Measurements from ENCODE around the gene MORN2.

Gene MORN2

GRCh38 chr2:38873763-38874162 is 2.0 kb upstream of the MORN2 start:
- Mint-ChIP-seq H3K9me3 (peaks cover 28% of the 10 kb centered on the region), H3K36me3 (ENCODE audit: low read depth) (peaks cover 20% of the 10 kb centered on the region), H3K4me3 (no peak overlapping the region), H3K4me1 (ENCODE audit: low read depth) (peaks cover 15% of the 10 kb centered on the region), H3K27ac (no peak overlapping the region), H3K27me3 (ENCODE audit: low read depth) (no peaks in the 10 kb centered on the region)

DNA sequence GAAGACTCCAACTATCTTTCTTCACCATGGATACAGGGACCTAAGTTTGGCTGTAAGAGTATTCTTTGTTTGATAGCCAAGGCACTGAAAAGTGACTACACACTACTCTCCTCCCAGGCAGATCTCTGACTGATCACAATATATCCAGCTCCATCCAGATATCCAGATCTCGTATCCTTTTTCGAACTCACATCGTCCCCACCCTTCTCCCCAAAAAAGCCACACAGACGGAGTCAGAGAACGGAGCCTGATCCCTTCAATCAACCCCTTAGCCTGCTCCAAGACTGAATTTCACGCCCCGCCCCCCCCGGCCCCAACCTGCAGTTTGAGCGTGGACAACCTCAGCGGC is 575 bp upstream of the MORN2 start:
- Mint-ChIP-seq H3K9me3 (peaks cover 15% of the 10 kb centered on the region), H3K27me3 (ENCODE audit: low read depth) (no peaks in the 10 kb centered on the region), H3K4me1 (ENCODE audit: low read depth) (peaks cover 15% of the 10 kb centered on the region), H3K36me3 (ENCODE audit: low read depth) (peaks cover 13% of the 10 kb centered on the region), H3K27ac (peak overlapping the region; percentile 96), H3K4me3 (peak overlapping the region; percentile 96)

DNA sequence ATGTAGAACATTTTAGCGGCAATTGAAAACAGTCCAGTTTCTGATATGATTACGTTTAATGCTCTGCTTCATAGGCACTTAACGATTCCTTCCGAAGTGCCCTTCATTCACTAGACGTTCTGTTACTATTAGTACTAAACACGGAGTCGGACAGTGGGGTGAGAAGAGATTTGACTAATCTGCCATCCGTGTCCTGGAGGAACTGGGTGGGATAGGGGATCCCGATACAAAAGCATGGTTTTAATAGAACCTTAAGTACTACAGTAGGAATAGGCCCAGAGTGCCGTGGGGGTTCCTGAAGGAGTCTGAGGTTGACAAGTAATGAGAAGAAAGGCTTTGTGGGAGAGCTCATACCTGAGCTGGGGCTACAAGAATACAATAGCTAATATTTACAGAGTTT is 631 bp downstream of the MORN2 start:
- peaks cover 11% of the 10 kb centered on the region for H3K9me3 Mint-ChIP-seq
- H3K27ac Mint-ChIP-seq = peak overlapping the region; percentile 96
- H3K36me3 Mint-ChIP-seq (ENCODE audit: low read depth) = peaks cover 10% of the 10 kb centered on the region
- H3K4me1 Mint-ChIP-seq (ENCODE audit: low read depth) = peaks cover 15% of the 10 kb centered on the region
- peak overlapping the region; percentile 96 for H3K4me3 Mint-ChIP-seq
- no peaks in the 10 kb centered on the region for H3K27me3 Mint-ChIP-seq (ENCODE audit: low read depth)

DNA sequence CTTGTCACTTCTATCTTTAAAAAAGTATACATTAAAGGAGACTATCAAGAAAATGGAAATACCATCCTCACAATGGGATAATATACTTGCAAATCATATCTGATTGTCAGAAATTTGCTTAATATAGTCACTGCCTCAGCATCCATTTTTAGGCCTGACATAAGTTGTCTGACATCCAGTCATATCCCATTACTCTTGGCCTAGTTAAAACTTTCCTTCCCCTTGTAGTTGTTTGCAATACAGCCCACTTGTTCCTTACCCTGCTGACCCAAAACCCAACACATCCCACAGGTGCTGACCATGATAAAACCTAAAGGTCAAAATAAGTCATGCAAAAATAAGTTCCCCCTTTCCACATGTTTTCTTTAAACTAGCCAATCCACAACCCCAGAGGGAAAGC is 10.3 kb downstream of the MORN2 start:
- Mint-ChIP-seq H3K27me3 (ENCODE audit: low read depth) (peaks cover 14% of the 10 kb centered on the region), H3K27ac (no peak overlapping the region), H3K9me3 (no peaks in the 10 kb centered on the region), H3K36me3 (ENCODE audit: low read depth) (no peaks in the 10 kb centered on the region), H3K4me3 (no peak overlapping the region), H3K4me1 (ENCODE audit: low read depth) (no peaks in the 10 kb centered on the region)

DNA sequence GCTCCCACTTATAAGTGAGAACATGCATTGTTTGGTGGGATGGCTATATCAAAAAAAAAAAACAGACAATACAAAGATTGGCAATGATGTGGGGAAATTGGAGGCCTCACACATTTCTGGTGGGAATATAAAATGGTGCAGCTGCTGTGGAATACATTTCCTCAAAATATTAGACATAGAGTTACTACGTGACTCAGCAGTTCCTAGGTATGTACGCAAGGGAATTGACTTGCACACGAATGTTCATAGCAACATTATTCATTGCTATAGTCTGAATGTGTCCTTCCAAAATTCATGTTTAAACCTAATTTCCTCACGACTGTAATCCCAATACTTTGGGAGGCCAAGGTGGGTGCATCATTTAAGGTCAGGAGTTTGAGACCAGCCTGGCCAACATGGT is 11.6 kb downstream of the MORN2 start:
- no peaks in the 10 kb centered on the region for H3K9me3 Mint-ChIP-seq
- no peaks in the 10 kb centered on the region for H3K36me3 Mint-ChIP-seq (ENCODE audit: low read depth)
- H3K4me1 Mint-ChIP-seq (ENCODE audit: low read depth) = no peaks in the 10 kb centered on the region
- H3K27me3 Mint-ChIP-seq (ENCODE audit: low read depth) = peaks cover 20% of the 10 kb centered on the region
- no peak overlapping the region for H3K4me3 Mint-ChIP-seq
- no peak overlapping the region for H3K27ac Mint-ChIP-seq

GRCh38 chr2:38887902-38888554 is 12.3 kb downstream of the MORN2 start:
- H3K4me3 Mint-ChIP-seq = no peak overlapping the region
- H3K9me3 Mint-ChIP-seq = no peaks in the 10 kb centered on the region
- no peaks in the 10 kb centered on the region for H3K36me3 Mint-ChIP-seq (ENCODE audit: low read depth)
- H3K27ac Mint-ChIP-seq = no peak overlapping the region
- H3K27me3 Mint-ChIP-seq (ENCODE audit: low read depth) = peaks cover 20% of the 10 kb centered on the region
- H3K4me1 Mint-ChIP-seq (ENCODE audit: low read depth) = no peaks in the 10 kb centered on the region

GRCh38 chr2:38889045-38889444 is 13.3 kb downstream of the MORN2 start:
- H3K36me3 Mint-ChIP-seq (ENCODE audit: low read depth) = no peaks in the 10 kb centered on the region
- no peaks in the 10 kb centered on the region for H3K9me3 Mint-ChIP-seq
- no peak overlapping the region for H3K27ac Mint-ChIP-seq
- H3K4me3 Mint-ChIP-seq = no peak overlapping the region
- H3K4me1 Mint-ChIP-seq (ENCODE audit: low read depth) = no peaks in the 10 kb centered on the region
- peaks cover 20% of the 10 kb centered on the region for H3K27me3 Mint-ChIP-seq (ENCODE audit: low read depth)

DNA sequence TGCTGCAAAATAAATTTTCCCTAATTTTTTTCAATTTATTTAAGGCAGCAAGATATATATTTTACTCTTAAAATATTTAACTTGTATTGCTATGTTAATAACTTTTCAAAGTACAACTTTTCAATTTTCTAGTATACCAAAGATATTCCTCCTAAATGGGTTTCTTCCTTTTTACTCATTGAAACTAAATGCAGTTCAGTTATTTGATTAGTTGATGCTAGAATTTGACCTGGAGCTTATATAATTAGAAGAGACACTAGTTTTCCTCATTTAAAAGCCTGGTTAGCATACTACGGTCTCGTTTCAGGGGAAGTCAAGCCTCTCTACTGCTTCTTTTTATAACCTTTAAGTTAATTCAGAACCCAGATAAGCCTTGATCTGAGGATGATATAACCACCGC is 13.8 kb downstream of the MORN2 start, which contains the start of gene ARHGEF33:
Gene ARHGEF33 (plus strand): TSS at position 301 of the 400 bp plus-strand sequence. CDS start 29,573 bp downstream, outside the sequence.
- H3K9me3 Mint-ChIP-seq = no peaks in the 10 kb centered on the region
- H3K36me3 Mint-ChIP-seq (ENCODE audit: low read depth) = no peaks in the 10 kb centered on the region
- H3K27me3 Mint-ChIP-seq (ENCODE audit: low read depth) = peaks cover 20% of the 10 kb centered on the region
- no peak within 1 kb of the TSS for H3K4me3 Mint-ChIP-seq
- no peak within 1 kb of the TSS for H3K27ac Mint-ChIP-seq
- no peaks in the 10 kb centered on the region for H3K4me1 Mint-ChIP-seq (ENCODE audit: low read depth)

- Mint-ChIP-seq H3K4me3 (no peak overlapping the region), H3K27me3 (ENCODE audit: low read depth) (peaks cover 30% of the 10 kb centered on the region), H3K36me3 (ENCODE audit: low read depth) (no peaks in the 10 kb centered on the region), H3K4me1 (ENCODE audit: low read depth) (no peaks in the 10 kb centered on the region), H3K27ac (no peak overlapping the region), H3K9me3 (no peaks in the 10 kb centered on the region)
These were observed 17.0 kb downstream of the MORN2 start for GRCh38 chr2:38892819-38893218.

GRCh38 chr2:38898256-38898655 is 22.5 kb downstream of the MORN2 start:
- H3K9me3 Mint-ChIP-seq = no peaks in the 10 kb centered on the region

GRCh38 chr2:38900726-38901125 is 24.9 kb downstream of the MORN2 start:
- H3K4me3 Mint-ChIP-seq = no peak overlapping the region
- no peaks in the 10 kb centered on the region for H3K36me3 Mint-ChIP-seq (ENCODE audit: low read depth)
- H3K9me3 Mint-ChIP-seq = no peaks in the 10 kb centered on the region
- no peak overlapping the region for H3K27ac Mint-ChIP-seq
- H3K4me1 Mint-ChIP-seq (ENCODE audit: low read depth) = no peaks in the 10 kb centered on the region
- H3K27me3 Mint-ChIP-seq (ENCODE audit: low read depth) = peaks cover 15% of the 10 kb centered on the region

More at GRCh38 chr2:38898256-38898655, 22.5 kb downstream of the MORN2 start:
- peaks cover 15% of the 10 kb centered on the region for H3K27me3 Mint-ChIP-seq (ENCODE audit: low read depth)
- no peaks in the 10 kb centered on the region for H3K4me1 Mint-ChIP-seq (ENCODE audit: low read depth)
- no peak overlapping the region for H3K27ac Mint-ChIP-seq
- no peaks in the 10 kb centered on the region for H3K36me3 Mint-ChIP-seq (ENCODE audit: low read depth)
- no peak overlapping the region for H3K4me3 Mint-ChIP-seq

DNA sequence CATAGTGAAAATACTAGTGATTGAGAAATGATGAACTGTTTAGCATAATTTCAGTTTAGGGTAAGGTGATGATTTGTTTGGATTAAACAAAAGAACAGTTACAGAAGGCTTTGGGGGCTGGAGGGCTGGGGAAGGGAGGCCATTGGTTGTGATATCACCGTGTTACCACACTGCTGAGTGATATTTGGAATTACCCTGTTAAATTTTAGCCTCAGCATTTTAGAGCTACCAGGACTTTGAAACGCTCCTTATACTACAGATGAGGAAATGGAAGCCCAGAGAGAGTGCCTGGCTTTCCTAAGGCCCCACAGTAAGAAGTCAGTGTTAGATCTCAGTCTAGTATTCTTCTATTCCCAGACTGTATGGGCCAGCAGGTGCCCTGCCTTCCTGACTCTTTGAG is 29.5 kb downstream of the MORN2 start:
- H3K27me3 Mint-ChIP-seq (ENCODE audit: low read depth) = peaks cover 2% of the 10 kb centered on the region
- H3K36me3 Mint-ChIP-seq (ENCODE audit: low read depth) = no peaks in the 10 kb centered on the region
- H3K27ac Mint-ChIP-seq = no peak overlapping the region
- H3K4me1 Mint-ChIP-seq (ENCODE audit: low read depth) = peaks cover 11% of the 10 kb centered on the region
- no peaks in the 10 kb centered on the region for H3K9me3 Mint-ChIP-seq
- no peak overlapping the region for H3K4me3 Mint-ChIP-seq

- no peaks in the 10 kb centered on the region for H3K27me3 Mint-ChIP-seq (ENCODE audit: low read depth)
- H3K4me1 Mint-ChIP-seq (ENCODE audit: low read depth) = peaks cover 11% of the 10 kb centered on the region
- H3K27ac Mint-ChIP-seq = no peak overlapping the region
- H3K36me3 Mint-ChIP-seq (ENCODE audit: low read depth) = no peaks in the 10 kb centered on the region
- H3K4me3 Mint-ChIP-seq = no peak overlapping the region
- no peaks in the 10 kb centered on the region for H3K9me3 Mint-ChIP-seq
These were observed 31.5 kb downstream of the MORN2 start for GRCh38 chr2:38907242-38907641.

- Mint-ChIP-seq H3K36me3 (ENCODE audit: low read depth) (no peaks in the 10 kb centered on the region), H3K4me1 (ENCODE audit: low read depth) (peaks cover 11% of the 10 kb centered on the region), H3K4me3 (no peak overlapping the region), H3K27ac (no peak overlapping the region), H3K27me3 (ENCODE audit: low read depth) (no peaks in the 10 kb centered on the region), H3K9me3 (no peaks in the 10 kb centered on the region)
These were observed 32.2 kb downstream of the MORN2 start for GRCh38 chr2:38907743-38908562.

DNA sequence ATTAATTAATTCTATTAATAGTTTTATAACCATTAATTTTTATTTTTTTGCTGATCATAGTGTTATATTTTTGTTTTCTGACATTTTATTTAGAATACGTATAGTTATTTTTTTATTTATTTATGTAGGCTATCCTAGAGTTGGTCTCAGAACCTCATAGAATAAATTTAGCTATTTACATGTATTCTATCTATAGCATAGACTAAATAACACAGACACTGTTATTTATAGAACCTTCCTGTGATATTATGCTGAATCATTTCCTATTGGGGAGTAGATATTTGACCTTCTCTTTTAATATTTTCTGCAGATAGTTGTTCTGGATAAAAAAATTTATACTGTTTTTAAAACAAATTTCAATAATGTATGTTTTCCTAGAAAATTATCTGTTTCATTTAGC is 34.1 kb downstream of the MORN2 start:
- Mint-ChIP-seq H3K27me3 (ENCODE audit: low read depth) (no peaks in the 10 kb centered on the region), H3K9me3 (no peaks in the 10 kb centered on the region), H3K4me3 (no peak overlapping the region), H3K36me3 (ENCODE audit: low read depth) (no peaks in the 10 kb centered on the region), H3K4me1 (ENCODE audit: low read depth) (peaks cover 11% of the 10 kb centered on the region), H3K27ac (no peak overlapping the region)

All from T-helper 1 cell treated with Interleukin-12 subunit alpha and Interleukin-12 subunit beta and Interleukin-4 antibody, amounts not matched to agents 30 μg/mL and 1 μg/mL, for 36 hours (primary cell).